ENCODE data around the gene CAGE1.
"Not testable (repeated sequence)": the region's sequence is repeated elsewhere in the genome, so short reads cannot be mapped to it uniquely, and the experiment has no call there.

Gene CAGE1

DNA sequence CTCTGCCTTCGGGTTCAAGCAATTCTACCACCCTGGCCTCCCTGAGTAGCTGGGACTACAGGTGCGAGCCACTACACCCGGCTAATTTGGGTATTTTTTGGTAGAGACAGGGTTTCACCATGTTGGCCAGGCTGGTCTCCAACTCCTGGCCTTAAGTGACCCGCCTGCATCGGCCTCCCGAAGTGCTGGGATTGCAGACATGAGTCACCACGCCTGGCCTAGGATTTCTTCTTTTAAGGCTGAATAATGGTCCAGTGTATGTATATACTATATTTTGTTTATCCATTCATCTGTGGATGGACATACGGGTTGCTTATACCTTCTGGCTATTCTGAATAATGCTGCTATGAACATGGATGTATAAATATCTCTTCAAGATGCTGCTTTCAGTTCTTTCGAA is 17.2 kb upstream of the CAGE1 start:
- no peak for DNase-seq

DNA sequence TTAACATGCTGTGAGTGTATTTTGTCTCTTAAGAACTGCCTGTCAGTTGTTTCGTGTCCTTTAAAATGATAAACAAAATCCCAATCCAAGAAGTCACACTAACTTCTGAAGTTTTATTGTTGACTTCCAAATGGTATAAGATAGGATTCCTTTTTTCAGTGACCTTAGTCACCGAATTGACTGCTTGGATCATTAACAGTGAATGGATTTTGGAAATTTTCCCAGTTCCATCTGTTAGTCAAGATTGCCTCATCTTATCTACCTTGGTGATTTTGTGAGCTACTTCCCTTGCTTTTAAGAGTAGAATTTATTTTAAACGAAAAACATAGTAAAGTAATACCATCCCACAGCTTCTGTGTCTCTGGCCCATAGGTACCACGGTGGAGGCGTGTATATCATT is 15.0 kb upstream of the CAGE1 start:
- no peak for DNase-seq

DNA sequence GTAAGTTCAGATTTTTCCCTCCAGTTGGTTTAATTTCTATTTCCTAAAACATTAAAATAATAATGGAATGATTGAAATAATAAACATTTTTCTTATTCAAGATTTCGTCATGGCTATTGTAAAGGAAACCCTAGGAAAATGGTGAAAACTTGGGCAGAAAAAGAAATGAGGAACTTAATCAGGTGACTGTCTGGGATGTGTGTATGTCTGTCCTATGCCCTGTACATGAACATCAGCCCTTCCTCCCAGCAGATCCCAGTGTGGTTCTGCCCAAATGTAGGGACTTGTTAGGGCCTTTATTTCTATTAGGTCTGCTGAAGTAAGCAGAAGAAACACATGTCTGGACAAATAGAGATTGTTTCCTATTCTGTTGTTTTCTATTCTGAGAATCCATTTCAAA is 13.2 kb upstream of the CAGE1 start:
- no peak for DNase-seq

DNA sequence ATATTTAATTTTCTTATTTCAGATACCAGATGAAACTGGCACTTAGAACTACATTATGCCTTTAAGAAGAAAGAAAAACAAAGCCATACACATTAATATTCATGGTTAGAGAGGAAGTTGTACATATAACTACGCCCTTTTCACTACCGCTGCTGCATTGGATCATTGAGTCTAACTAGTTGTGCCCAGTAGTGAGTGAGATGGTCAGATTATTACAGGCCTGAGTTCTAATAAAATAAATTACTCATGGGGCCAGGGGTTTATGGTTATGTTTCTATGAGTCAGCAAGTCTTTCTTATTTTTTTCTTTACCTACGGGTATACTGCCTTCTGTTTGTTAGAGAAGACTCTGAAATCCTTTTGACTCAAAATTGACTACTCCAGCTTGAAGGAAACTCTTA is 11.5 kb upstream of the CAGE1 start:
- DNase-seq: no peak

DNA sequence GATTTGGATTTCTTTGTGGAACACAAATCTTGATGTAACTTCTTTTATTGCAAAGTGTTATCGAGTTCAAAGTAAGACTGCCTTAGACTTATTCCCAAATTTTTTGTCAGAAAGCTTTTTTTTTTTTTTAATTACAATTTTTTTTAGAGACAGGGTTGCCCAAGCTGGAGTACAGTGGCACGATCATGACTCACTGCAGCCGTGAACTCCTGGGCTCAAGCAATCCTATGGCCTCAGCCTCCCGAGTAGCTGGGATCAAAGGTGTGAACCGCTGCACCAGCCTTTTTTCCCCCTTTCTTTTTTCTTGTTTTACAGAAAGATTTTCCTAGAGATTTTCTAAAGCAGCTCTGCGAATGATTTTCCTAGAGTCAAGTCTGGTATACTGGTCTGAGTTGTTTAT is 2.9 kb upstream of the CAGE1 start:
- DNase-seq: no peak

DNA sequence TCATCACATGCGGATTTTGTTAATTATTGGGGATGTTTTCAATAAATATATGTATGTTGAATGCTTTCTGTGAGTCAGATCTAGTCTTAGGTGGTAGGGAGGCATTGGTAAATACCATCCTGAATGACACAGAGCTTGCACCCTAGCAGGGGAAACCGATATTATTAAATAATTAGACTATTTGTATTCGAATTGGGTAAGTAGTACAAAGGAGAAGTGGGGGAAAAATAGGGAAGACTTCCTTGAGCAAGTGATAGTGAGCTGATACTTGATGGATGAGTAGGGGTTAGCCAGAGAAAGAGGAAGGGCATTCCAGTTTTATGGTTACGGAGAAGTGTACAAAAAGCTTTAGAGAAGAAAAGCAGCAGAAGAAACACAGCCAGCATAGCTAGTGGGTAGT is 1.6 kb upstream of the CAGE1 start:
- no peak for DNase-seq

DNA sequence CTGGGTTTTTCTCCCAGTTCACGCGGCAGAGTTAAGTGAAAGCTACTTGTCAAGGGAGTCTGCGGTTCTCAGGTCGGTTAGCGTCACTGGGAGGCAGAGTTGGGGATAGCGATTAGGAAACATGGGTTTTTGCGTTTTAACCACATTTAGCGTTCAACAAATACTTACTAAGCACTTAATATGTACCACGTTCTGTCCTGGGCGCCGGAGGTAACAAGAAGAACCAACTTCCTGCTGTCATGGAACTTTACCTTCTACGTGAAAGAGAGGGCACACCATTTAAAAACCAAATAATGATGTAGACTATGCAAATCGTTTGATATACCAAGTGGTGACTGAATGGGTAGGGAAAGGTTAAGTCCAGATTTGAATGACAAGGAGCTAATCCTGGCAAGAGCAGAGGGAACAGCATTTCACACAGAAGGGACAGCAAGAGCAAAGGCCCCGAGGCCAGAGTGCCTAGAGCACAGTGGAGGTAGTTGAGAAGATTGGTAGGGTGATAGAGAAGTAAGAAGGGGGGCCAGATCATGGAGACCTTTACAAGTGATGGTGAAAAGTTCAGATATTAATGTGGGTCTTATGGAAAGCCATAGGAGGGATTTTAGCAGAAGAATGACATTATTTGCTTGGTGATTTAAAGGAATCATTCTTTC is 810 bp upstream of the CAGE1 start:
- DNase-seq: no peak

DNA sequence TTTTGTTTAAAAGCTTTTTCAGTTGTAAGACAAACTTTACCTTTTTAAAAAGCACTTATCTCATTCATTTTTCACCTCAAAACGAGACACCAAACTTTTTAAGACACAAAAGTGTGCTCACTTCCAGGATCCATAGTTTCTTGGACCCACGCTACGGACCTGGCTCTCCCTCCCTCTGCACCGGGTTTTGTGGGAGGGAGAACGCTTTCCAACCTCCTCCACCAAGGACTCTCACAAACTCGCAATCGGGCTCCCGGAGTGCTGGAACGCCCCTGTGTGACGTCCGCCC is 436 bp downstream of the CAGE1 start:
- DNase-seq: no peak

DNA sequence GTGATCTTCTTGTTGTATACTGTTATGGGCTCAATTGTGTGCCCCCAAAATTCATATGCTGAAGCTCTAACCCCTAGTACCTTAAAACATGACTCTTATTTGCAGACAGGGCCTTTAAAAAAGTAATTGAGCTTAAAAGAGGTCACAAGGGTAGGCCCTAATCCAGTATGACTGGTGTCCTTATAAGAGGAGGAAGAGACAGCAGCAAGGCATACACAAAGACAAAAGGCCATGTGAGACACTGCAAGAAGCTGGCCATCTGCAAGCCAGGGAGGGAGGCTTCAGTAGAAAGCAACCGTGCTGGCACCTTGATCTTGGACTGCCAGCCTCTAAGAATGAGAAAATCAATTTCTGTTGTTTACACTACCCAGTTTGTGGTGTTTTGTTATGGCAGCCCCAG is 8.4 kb downstream of the CAGE1 start:
- DNase-seq: no peak

DNA sequence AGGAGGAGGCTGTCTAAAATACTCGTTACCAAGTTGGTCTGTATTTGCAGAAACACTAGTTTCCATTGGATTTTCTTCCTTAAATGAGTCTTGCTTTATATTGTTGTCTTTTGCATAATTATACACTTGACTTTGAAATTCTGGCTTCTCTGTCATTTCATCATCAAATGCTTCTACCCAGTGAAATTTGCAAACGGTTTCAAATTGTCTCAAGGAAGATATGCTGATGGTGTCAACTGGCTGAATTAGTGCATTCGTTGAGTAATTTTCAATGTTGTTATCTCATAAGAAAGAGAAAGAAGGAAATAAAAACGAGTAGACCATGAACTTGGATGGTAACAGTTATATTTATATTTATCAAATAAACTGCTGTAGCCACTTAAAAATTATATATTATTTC is 10.8 kb downstream of the CAGE1 start:
- no peak for DNase-seq

DNA sequence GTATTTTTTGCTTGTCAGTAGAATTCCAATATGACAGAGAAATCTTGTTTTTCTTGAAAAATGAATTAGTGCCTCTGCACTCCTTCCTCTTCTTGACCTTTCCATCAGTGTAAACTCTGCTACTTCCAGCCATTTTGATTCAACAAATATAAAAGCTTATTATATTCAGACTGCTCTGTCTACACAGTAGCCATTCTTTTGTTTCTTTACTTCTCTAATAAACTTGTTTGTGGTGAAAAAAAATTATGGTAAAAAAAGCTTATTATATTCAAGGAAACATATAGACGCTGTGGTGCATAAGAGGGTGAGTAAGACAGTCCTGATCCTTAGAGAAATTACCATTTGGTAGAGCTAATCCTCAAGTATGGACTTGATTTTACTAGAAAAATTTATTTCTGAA is 11.6 kb downstream of the CAGE1 start:
- DNase-seq: no peak

DNA sequence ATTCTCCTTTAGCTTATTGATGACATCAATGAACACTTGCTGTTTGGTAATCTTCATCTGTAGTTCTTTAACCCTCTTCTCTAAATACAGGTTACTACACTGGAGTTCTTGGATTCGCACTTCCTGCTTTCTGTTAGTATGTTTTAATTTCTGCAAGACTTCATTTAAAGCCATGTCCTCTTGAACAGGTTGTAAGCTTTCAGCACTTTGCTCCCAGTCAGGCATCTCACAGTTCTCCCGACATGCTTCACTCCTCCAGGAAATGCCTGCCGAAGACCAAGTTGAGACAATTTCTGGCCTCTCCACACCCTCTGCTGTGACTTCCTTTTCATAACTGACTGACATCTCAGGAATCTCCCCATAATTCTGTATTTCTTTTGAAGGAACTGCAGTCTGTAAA is 15.8 kb downstream of the CAGE1 start:
- no peak for DNase-seq

DNA sequence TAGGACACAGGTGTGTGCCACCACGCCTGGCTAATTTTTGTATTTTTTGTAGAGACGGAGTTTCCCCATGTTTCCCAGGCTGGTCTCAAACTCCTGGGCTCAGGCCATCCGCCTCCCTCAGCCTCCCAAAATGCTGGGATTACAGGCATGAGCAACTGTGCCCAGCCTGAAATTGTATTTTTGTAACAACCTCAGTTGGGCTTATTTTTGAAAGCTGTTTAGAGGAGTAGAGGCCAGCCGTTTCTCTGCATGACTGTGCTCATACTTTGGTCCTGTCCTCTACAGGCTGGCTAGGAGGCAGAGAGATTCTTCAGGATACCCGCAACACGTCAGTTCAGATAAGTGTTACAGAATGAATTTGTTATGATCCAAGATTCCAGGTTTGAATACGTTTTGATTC is 22.1 kb downstream of the CAGE1 start:
- DNase-seq: no peak

DNA sequence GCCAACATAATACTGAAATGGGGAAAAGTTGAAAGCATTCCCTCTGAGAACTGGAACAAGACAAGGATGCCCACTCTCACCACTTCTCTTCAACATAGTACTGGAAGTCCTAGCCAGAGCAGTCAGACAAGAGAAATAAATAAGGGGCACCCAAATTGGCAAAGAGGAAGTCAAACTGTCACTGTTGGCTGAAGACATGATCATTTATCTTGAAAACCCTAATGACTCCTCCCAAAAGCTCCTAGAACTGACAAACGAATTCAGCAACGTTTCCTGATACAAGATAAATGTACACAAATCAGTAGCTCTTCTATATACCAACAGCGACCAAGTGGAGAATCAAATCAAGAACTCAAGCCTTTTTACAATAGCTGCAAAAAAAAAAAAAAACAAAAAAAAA is 37.6 kb downstream of the CAGE1 start:
- not testable (repeated sequence) for DNase-seq

DNA sequence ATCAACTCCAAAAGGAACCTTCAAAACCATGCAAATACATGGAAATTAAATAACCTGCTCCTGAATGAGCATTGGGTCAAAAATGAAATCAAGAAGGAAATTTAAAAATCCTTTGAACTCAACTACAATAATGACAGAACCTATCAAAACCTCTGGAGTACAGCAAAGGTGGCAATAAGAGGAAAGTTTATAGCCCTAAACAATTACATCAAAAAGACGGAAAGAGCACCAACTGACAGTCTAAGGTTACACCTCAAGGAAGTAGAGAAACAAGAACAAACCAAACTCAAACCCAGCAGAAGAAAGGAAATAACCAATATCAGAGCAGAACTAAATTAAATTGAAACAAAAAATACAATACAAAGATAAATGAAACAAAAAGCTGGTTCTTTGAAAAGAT is 39.0 kb downstream of the CAGE1 start:
- DNase-seq: not testable (repeated sequence)

DNA sequence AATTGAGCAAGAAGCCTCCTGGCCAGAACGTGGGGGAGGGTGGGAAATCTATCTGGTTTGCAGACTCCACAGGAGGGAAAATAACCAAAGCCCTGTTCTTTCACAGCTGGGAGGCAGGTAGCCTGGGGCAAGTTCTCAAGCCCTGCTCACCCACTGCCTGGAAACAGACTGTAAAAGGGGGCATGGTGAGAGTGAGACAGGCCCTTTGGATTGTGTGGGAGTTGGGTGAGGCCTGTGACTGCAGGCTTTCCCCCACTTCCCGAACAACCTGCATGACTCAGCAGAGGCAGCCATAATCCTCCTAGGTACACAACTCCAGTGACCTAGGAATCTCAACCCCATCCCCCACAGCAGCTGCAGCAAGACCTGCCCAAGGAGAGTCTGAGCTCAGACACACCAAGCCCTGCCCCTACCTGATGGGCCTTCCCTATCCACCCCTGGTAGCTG is 42.0 kb downstream of the CAGE1 start:
- not testable (repeated sequence) for DNase-seq

DNA sequence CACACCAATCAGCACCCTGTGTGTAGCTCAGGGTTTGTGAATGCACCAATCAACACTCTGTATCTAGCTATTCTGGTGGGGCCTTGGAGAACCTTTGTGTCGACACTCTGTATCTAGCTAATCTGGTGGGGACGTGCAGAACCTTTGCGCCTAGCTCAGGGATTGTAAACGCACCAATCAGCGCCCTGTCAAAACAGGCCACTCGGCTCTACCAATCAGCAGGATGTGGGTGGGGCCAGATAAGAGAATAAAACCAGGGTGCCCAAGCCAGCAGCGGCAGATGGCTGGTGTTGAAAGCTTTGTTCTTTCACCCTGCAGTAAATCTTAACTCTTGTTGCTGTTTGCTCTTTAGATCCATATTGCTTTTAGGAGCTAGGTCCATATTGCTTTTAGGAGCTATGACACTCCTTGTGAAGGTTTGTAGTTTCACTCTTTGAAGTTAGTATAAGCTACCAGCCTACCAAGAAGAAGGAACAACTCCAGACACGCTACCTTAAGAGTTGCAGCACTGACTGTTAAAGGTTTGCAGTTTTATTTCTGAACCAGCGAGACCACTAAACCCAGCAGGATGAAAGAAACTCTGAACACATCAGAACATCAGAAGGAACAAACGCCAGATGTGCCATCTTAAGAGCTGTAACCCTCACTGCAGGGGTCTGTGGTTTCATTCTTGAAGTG is 44.6 kb downstream of the CAGE1 start:
- DNase-seq: not testable (repeated sequence)

DNA sequence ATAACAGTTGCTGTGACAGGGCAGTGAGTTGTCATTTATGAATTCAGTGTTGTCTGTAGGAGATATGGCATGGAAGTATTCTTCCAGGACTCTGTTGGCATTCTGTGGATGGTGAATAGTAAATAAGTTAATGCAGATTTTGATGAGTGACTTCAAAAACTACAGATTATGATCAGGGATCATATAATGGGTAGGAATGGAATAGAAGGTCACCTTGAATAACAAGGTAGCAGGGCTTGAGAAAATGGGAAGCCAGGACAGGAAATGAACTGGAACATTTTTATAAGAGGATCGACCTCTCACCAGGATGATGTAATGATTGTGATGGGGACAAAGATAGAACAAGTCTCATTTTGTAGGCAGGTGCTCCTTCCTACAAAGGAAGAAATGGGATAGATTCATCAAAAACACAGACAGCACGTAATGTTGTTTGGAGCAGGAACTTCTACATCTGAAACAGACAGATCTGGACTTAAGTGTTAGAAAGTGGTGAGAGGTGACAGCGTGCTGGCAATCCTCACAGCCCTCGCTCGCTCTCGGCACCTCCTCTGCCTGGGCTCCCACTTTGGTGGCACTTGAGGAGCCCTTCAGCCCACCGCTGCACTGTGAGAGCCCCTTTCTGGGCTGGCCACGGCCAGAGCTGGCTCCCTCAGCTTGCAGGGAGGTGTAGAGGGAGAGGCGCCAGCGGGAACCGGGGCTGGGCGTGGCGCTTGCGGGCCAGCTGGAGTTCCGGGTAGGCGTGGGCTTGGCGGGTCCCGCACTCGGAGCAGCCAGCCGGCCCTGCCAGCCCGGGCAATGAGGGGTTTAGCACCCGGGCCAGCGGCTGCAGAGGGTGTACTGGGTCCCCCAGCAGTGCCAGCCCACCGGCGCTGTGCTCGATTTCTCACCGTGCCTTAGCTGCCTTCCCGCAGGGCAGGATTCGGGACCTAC is 45.7 kb downstream of the CAGE1 start:
- DNase-seq: no peak

DNA sequence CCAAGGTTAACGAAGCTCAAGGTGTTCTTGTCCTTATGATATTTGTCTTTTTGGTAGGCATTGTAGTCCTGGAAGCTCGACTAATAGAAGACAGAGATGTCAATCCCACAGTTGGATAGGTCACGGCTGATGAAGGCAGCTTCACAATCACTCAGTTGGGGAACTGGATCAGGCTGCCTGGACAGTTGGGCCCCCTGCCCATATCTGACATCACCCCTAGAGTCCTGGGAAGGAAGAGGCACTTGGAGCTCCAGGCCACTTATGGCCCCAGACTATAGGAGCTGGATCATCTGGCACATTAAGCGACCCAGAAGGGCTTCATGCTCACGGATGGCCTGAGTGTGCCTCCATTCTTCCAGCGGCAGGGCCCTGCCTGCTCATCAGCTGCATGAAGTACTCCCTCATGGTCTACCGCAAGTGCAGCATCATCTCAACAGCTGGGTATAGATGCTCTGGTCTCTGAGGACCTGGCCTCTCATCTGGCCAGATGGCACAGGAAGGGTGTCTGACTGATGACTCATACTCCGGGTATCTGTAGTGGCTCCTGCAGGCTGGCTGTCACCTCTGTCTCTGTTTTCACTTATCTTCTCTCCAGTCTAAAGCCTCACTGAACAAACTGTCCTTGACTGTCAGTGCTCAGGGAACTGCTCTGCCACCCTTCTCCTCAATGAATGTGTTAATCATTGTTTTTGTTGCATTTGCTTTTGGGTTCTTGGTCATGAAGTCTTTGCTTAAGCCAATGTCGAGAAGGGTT is 47.4 kb downstream of the CAGE1 start:
- no peak for DNase-seq

DNA sequence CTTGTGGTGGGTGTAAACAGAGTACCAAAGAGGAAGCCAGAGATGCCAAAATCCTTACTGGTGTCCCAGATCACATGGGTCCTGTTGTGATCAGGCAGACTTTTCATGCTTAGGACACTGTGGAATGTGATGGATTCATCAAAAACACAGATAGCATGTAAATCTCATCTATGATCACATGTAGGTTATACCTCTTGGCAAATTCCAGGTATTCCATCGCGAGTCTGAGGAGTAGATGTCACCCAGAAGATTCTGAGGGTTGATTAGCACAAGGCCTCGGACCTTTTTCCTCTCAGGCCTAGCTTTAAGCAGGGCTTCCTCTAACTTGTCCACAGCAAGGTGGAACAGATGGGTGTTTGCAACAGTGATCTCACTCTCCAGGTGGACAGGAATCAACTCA is 48.3 kb downstream of the CAGE1 start:
- no peak for DNase-seq

DNA sequence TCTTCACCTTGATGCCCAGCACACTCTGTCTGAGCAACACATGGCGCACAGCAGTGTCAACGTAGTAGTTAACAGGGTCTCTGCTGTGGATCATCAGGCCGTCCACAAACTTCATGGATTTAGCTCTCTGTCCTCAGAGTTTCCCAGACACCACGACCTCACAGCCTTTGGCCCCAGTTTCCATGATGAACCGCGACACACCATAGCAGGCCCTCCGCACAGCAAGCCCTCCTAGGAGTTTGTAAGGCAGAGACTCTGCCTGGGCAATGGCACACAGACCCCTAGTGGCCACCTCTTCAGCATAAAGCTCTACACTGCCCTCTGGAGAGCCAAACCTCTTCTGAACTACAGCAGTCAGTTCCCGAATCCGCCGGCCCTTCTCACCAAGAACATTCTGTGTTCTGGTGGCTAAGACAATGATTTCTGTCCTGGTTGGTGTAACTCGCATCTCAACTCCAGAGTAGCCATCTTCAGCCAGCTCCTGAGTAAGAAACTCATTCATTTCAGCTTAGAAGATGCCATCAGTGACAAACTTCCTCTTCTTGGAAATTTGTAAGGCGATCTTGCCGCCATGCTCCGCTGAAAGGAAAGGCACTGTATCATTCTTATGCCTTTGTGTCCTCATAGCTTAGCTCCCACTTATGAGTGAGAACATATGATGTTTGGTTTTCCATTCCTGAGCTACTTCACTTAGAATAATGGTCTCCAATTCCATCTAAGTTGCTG is 50.4 kb downstream of the CAGE1 start:
- DNase-seq: not testable (repeated sequence)

DNA sequence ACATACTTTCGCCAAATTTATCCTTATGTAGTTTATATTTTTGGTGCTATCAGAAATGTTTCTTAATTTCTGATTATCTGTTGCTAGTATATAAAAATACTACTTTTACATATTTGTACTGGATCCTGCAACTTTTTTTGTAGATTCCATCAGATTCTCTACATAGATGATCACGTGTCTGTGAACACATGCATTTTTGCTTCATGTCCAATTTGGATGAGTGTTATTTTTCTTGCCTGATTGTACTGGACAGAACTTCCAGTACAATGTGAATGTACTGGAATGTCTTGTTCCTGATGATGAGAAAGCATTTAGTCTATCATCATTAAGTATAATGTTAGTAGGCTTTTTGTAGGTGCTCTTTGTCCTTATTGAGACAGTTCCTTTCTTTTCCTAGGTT is 51.5 kb downstream of the CAGE1 start:
- no peak for DNase-seq

DNA sequence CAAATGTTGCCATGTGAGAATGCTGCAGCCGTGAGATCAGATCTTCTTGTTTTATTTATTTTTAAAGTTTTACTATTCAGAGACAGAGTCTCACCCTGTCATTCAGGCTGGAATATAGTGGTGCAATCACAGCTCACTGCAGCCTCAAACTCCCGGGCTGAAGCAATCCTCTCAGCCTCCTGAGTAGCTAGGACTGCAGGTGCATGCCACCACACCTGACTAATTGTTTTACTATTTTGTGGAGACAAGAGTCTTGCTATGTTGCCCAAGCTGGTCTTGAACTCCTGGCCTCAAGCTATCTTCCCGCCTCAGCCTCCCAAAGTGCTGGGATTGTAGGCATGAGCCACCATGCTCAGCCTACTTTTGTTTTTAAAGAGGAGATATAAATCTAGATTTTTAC is 54.0 kb downstream of the CAGE1 start:
- DNase-seq: no peak

All from NCI-H2107 (cell line).